ENCODE data around the gene FOXP2.

- TF ChIP-seq CTCF (conservative IDR thresholded peaks at IDR 0.05; ENCODE audit: low read depth, low read length) (no peak), EZH2 (IDR thresholded peaks at IDR 0.05; ENCODE audit: low read length, unreplicated experiment) (no peak)
Observed at GRCh38 chr7:114472896-114473512, 58.4 kb downstream of the FOXP2 start.
